Panc1 (cell line): ENCODE data around the gene ARL6IP4. TPM values are rescaled to one million over a fixed set of nuclear protein-coding genes. Genes with fewer than 3 reads are reported as not detected.

Source experiments
- ATAC-seq: fragments of 200-7000 bp; cut with Tn5 transposase; 2 replicates; pipeline ENCODE4 v1.9.1; 2020; ENCODE audit warnings: mild to moderate bottlenecking, moderate library complexity
- BruUV-seq: library from RNA; stranded (reverse); fragments of 400-500 nt; replicated peaks from 2 replicates; lab custom pipeline; 2021; lab: Mats Ljungman, UMichigan
- CTCF ChIA-PET: fragments of 300-600 bp; sonication (Branson Sonifier 250); formaldehyde crosslinking; loops from one replicate; lab custom pipeline; 2022; ENCODE audit warnings: antibody characterized with exemption; lab: Charles Lee
- POLR2A ChIA-PET: fragments of 300-600 bp; sonication (Branson Sonifier 250); formaldehyde crosslinking; loops from one replicate; lab custom pipeline; 2022; ENCODE audit warnings: antibody characterized with exemption; lab: Charles Lee
- DNase-seq: peaks from one replicate; pipeline ENCODE4 v3.0.0-alpha.2; 2010; ENCODE audit warnings: low read depth, low spot score
- H3K27ac ChIP-seq: 2 replicates; pipeline ENCODE4 v1.5.1; 2011; ENCODE audit warnings: mild to moderate bottlenecking, low read length, inconsistent platforms
- H3K27me3 ChIP-seq: fragments of 200-500 bp; sonication (Bioruptor generic); 2 replicates; pipeline ENCODE4 v1.6.0; 2014; ENCODE audit warnings: low read length, inconsistent platforms; ENCODE audit not compliant: control insufficient read depth, insufficient read depth
- H3K36me3 ChIP-seq: fragments of 200-500 bp; sonication (Bioruptor generic); 2 replicates; pipeline ENCODE4 v1.5.1; 2014; ENCODE audit warnings: inconsistent platforms, mild to moderate bottlenecking, low read length, moderate library complexity; ENCODE audit not compliant: control insufficient read depth, insufficient read depth
- H3K4me1 ChIP-seq: 2 replicates; pipeline ENCODE4 v1.5.1; 2011; ENCODE audit warnings: inconsistent platforms, mild to moderate bottlenecking, low read length, moderate library complexity; ENCODE audit not compliant: control insufficient read depth, insufficient read depth
- H3K4me3 ChIP-seq, 2 experiments: 2 replicates each; pipeline ENCODE4 v1.5.1; 2011 to 2012; ENCODE audit warnings: low read depth in 2 of 2, low read length in 2 of 2, mild to moderate bottlenecking in 2 of 2, inconsistent platforms in 1 of 2, moderate library complexity in 1 of 2
- H3K9me3 ChIP-seq: fragments of 200-500 bp; sonication (Bioruptor generic); 2 replicates; pipeline ENCODE4 v1.5.1; 2014; ENCODE audit warnings: low read depth, mild to moderate bottlenecking, inconsistent platforms, low read length, moderate library complexity; ENCODE audit not compliant: control insufficient read depth, insufficient read depth
- POLR2AphosphoS5 ChIP-seq: IDR thresholded peaks from 2 replicates; pipeline ENCODE4 v1.6.1; 2012; ENCODE audit warnings: mild to moderate bottlenecking, low read depth, low read length, moderate library complexity
- SIN3A ChIP-seq: IDR thresholded peaks from 2 replicates; pipeline ENCODE4 v1.6.1; 2012; ENCODE audit warnings: low read depth, mild to moderate bottlenecking, low read length, moderate library complexity, borderline replicate concordance; ENCODE audit not compliant: insufficient read depth
- TCF7L2 ChIP-seq: IDR thresholded peaks from 2 replicates; pipeline ENCODE4 v1.6.1; 2011; ENCODE audit warnings: mild to moderate bottlenecking, low read depth, low read length, inconsistent platforms
- in situ Hi-C: cut with HindIII; loops from 2 replicates; pipeline ENCODE4 v1.10.0; 2016; ENCODE audit warnings: low sequenced_read_pairs, low pct_unique_long_range_greater_than_20kb
- intact Hi-C: fragments of 100-400 bp; cut with micrococcal nuclease; formaldehyde crosslinking; loops from one replicate; pipeline ENCODE4 v1.10.0; 2022; ENCODE audit not compliant: unreplicated experiment
- total RNA-seq: library from RNA; stranded (reverse); gene quantifications from one replicate; pipeline ENCODE4 v1.2.1, GENCODE V29; 2021; ENCODE audit not compliant: unreplicated experiment
- TF ChIP-seq, protein P1 (sequence below): fragments of 450-650 bp; IDR thresholded peaks from 2 replicates; pipeline ENCODE4 v1.5.1; 2017; ENCODE audit warnings: mild to moderate bottlenecking
- TF ChIP-seq, protein P2 (sequence below), 2 experiments: IDR thresholded peaks; 2 replicates each; pipeline ENCODE4 v1.6.1; 2011 to 2012; ENCODE audit warnings: low read depth in 2 of 2, control low read depth in 1 of 2, low read length in 1 of 2, mild to moderate bottlenecking in 1 of 2, moderate library complexity in 1 of 2; ENCODE audit not compliant: insufficient read depth in 1 of 2

ARL6IP4 gene
- total RNA-seq, 1 experiment from 2014 or later = 184 TPM

DNA sequence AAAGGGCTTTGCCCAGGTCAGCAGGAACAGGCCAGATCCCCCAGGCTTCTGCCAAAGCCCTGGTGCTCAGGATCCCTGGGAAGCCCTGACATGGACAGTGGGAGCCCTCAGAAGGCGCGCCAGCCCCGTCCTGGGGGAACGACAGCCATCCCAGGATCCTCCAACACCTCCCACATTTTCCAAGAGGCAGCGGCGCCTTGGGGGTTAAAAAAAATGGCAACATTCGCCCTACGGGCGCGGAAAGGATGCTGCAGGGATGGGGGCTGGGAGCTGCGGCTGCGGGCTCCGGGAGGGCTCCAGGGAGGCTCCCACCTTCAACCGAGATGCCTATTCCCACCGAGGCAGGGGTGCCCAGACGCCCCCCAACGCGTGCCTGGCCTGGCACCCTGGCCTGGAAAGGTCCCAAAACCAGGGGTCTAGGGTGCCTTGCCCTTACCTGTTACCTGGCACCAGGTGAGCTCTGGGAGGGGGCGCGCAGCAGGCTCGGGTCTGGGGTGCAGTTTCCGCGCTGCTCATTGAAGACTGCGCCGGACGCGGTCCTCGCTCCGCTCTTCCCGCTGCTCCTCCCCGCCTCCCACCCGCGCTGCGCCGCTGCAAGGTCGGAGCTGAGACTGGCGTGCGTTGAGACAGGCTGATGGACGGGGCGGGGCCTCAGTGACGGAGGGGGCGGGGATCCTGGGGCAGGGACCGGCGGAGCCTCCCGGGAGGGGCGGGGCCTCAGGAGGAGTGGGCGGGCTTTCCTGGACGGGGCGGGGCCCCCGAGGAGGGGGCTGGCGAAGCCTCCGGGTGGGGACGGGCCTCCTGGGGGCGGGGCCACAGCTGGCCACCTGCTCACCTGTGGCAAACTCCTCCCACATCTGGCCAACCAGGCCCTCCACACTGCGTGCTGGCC is 14.4 kb upstream of the ARL6IP4 start, which contains the start of gene ABCB9:
TSS of gene ABCB9 (minus strand) at position 613 of the 892 bp plus-strand sequence. CDS start 6,228 bp downstream, outside the sequence.
- TF ChIP-seq POLR2AphosphoS5 = peak; percentile 65
- TF ChIP-seq SIN3A = 0 out of 2 replicates have a peak, but pooled peaks have one; percentile 41
- TF ChIP-seq, protein P1, sequence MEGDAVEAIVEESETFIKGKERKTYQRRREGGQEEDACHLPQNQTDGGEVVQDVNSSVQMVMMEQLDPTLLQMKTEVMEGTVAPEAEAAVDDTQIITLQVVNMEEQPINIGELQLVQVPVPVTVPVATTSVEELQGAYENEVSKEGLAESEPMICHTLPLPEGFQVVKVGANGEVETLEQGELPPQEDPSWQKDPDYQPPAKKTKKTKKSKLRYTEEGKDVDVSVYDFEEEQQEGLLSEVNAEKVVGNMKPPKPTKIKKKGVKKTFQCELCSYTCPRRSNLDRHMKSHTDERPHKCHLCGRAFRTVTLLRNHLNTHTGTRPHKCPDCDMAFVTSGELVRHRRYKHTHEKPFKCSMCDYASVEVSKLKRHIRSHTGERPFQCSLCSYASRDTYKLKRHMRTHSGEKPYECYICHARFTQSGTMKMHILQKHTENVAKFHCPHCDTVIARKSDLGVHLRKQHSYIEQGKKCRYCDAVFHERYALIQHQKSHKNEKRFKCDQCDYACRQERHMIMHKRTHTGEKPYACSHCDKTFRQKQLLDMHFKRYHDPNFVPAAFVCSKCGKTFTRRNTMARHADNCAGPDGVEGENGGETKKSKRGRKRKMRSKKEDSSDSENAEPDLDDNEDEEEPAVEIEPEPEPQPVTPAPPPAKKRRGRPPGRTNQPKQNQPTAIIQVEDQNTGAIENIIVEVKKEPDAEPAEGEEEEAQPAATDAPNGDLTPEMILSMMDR = no peak
- CTCF ChIA-PET = interaction anchor here (0.6 kb wide), 2 partner anchors 31 to 59 kb away, joined by 8 read pairs; no protein-coding TSS in a partner anchor

DNA sequence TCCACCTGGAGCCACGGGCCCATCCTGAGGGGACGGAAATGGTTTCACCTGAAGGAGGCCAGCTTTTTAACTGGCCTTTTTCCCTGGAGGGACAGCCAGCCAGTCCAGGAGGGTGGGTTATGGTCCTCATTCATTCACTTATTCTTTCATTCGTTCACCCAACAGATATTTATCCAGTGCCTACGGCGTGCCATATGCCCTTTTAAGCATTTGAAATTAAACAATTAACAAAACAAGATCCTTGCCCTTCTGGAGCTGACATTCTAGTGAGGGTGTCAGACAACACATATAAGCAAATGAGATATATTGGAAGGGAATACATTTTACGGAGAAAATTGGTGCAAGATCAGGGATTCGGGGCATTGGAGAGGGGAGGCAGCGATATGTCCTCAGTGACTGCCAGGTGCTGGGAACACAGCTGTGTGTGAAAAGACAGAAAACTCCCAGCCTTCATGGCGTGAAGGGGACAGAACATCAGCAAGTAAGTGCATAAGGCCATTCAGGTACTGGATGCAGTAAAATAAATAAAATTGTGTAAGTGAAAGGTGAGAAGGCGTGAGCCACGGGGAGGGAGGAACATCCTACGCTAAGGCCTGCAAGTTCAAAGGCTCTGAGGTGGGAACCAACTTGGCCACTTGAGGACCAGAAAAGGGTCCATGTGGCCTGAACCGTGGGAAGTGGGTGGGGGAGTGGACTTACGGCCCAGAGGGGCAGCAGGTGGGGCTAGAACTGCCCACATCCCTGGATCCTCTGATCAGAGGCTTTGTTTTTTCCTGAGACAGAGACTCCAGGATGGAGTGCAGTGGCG is 13.5 kb upstream of the ARL6IP4 start:
- H3K9me3 ChIP-seq = no peaks in the 10 kb centered on the region
- ATAC-seq (no peak), DNase-seq (no peak)
- ChIA-PET POLR2A (interaction anchor here (0.5 to 0.7 kb wide), 4 partner anchors 7 to 180 kb away, joined by 3 to 10 read pairs (median 6); no protein-coding TSS in a partner anchor), CTCF (interaction anchor here (0.6 kb wide), 3 partner anchors 20 to 142 kb away, joined by 8 to 13 read pairs (median 12); no protein-coding TSS in a partner anchor)
- H3K4me1 ChIP-seq = peaks cover 32% of the 10 kb centered on the region
- H3K4me3 ChIP-seq = peak overlapping the region; percentile 20 to 41
- no peaks in the 10 kb centered on the region for H3K27me3 ChIP-seq
- intact Hi-C loops = no loop called here
- in situ Hi-C loops = no loop called here
- H3K36me3 ChIP-seq = no peaks in the 10 kb centered on the region; the same call in 1 of the 2 replicates
- no TSS peak for BruUV-seq
- TF ChIP-seq, protein P1 = no peak
- TF ChIP-seq POLR2AphosphoS5 = no peak
- no peak for TF ChIP-seq TCF7L2
- TF ChIP-seq, protein P2, sequence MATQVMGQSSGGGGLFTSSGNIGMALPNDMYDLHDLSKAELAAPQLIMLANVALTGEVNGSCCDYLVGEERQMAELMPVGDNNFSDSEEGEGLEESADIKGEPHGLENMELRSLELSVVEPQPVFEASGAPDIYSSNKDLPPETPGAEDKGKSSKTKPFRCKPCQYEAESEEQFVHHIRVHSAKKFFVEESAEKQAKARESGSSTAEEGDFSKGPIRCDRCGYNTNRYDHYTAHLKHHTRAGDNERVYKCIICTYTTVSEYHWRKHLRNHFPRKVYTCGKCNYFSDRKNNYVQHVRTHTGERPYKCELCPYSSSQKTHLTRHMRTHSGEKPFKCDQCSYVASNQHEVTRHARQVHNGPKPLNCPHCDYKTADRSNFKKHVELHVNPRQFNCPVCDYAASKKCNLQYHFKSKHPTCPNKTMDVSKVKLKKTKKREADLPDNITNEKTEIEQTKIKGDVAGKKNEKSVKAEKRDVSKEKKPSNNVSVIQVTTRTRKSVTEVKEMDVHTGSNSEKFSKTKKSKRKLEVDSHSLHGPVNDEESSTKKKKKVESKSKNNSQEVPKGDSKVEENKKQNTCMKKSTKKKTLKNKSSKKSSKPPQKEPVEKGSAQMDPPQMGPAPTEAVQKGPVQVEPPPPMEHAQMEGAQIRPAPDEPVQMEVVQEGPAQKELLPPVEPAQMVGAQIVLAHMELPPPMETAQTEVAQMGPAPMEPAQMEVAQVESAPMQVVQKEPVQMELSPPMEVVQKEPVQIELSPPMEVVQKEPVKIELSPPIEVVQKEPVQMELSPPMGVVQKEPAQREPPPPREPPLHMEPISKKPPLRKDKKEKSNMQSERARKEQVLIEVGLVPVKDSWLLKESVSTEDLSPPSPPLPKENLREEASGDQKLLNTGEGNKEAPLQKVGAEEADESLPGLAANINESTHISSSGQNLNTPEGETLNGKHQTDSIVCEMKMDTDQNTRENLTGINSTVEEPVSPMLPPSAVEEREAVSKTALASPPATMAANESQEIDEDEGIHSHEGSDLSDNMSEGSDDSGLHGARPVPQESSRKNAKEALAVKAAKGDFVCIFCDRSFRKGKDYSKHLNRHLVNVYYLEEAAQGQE (IDR thresholded peaks at IDR 0.05; ENCODE audit: insufficient read depth in 1 of 2, low read depth in 2 of 2, low read length in 1 of 2) = no peak
- no peak for TF ChIP-seq SIN3A
- H3K27ac ChIP-seq = no peak overlapping the region; the same call in 1 of the 2 replicates

More for the DNA sequence above, 14.4 kb upstream of the ARL6IP4 start, which contains the start of gene ABCB9:
- BruUV-seq = TSS peak; percentile 62
- Histone ChIP-seq H3K4me1 (peaks cover 39% of the 10 kb centered on the region), H3K27me3 (no peaks in the 10 kb centered on the region), H3K27ac (peak within 1 kb of the TSS; percentile 73), H3K9me3 (no peaks in the 10 kb centered on the region), H3K36me3 (no peaks in the 10 kb centered on the region; the same call in 1 of the 2 replicates), H3K4me3 (peak within 1 kb of the TSS; percentile 73 to 83)
- POLR2A ChIA-PET = interaction anchor here (0.5 to 0.7 kb wide), 5 partner anchors 8 to 179 kb away, joined by 3 to 10 read pairs (median 8); no protein-coding TSS in a partner anchor
- in situ Hi-C loops (no loop called here), intact Hi-C loops (no loop called here)
- no peak for DNase-seq
- ATAC-seq = peak; percentile 91
